Measurements from ENCODE around the gene SNN.

SNN gene

GRCh38 chr16:11669380-11670146 lies 1.3 kb downstream of the SNN start:
- Histone ChIP-seq H3K4ac (ENCODE audit: low read depth, low read length) (peak overlapping the region; percentile 87), H4K8ac (ENCODE audit: low read depth, low read length) (peak overlapping the region; percentile 66), H3K23ac (ENCODE audit: low read length) (no peak overlapping the region), H2AFZ (ENCODE audit: insufficient read depth, low read length, poor library complexity) (no peak overlapping the region), H2BK120ac (ENCODE audit: insufficient read depth, low read length, poor library complexity) (no peak overlapping the region), H2BK5ac (ENCODE audit: low read depth, low read length, poor library complexity) (no peak overlapping the region), H3K4me2 (ENCODE audit: low read length) (peak overlapping the region; percentile 91), H3K18ac (ENCODE audit: low read length) (peak overlapping the region; percentile 85), H3K79me1 (ENCODE audit: low read length) (peaks cover 8% of the 10 kb centered on the region), H3K14ac (ENCODE audit: low read length) (peak overlapping the region; percentile 83), H2BK12ac (ENCODE audit: low read length) (no peak overlapping the region), H3K9ac (ENCODE audit: low read length) (peak overlapping the region; percentile 93), H4K91ac (ENCODE audit: low read depth, low read length) (peak overlapping the region; percentile 84), H3K79me2 (ENCODE audit: control insufficient read depth, insufficient read depth, low read length, poor library complexity) (peaks cover 13% of the 10 kb centered on the region), H3K36me3 (ENCODE audit: control insufficient read depth in 1 of 2, insufficient read depth in 2 of 2, low read length in 2 of 2) (peaks cover 2 to 7% of the 10 kb centered on the region in 2 experiments), H3K4me3 (ENCODE audit: low read depth, low read length) (peak overlapping the region; percentile 90), H3K27me3 (ENCODE audit: insufficient read depth, low read length) (no peaks in the 10 kb centered on the region), H3K9me3 (ENCODE audit: insufficient read depth, low read depth, low read length) (peaks cover 6% of the 10 kb centered on the region), H2AK5ac (ENCODE audit: low read length) (no peak overlapping the region), H3K4me1 (ENCODE audit: control insufficient read depth in 1 of 2, insufficient read depth in 2 of 2, low read length in 2 of 2) (peaks cover 27 to 35% of the 10 kb centered on the region in 2 experiments), H4K12ac (ENCODE audit: low read depth, low read length) (no peak overlapping the region), H3K27ac (ENCODE audit: low read depth, low read length) (no peak overlapping the region)
- peak; percentile 71 to 83 for DNase-seq
- no CpG with 5 or more reads among the region's 22 CpGs for WGBS (ENCODE audit: extremely low coverage, insufficient coverage, insufficient read length)

GRCh38 chr16:11670171-11671131 lies 2.2 kb downstream of the SNN start:
- peaks cover 31 to 39% of the 10 kb centered on the region in 2 experiments for H3K4me1 ChIP-seq (ENCODE audit: control insufficient read depth in 1 of 2, insufficient read depth in 2 of 2, low read length in 2 of 2)
- H2AFZ ChIP-seq (ENCODE audit: insufficient read depth, low read length, poor library complexity) = no peak overlapping the region
- H4K91ac ChIP-seq (ENCODE audit: low read depth, low read length) = no peak overlapping the region
- H2BK12ac ChIP-seq (ENCODE audit: low read length) = no peak overlapping the region
- DNase-seq = no peak
- H3K14ac ChIP-seq (ENCODE audit: low read length) = no peak overlapping the region
- no peak overlapping the region for H3K27ac ChIP-seq (ENCODE audit: low read depth, low read length)
- H2BK5ac ChIP-seq (ENCODE audit: low read depth, low read length, poor library complexity) = no peak overlapping the region
- no peak overlapping the region for H4K12ac ChIP-seq (ENCODE audit: low read depth, low read length)
- peaks cover 2 to 7% of the 10 kb centered on the region in 2 experiments for H3K36me3 ChIP-seq (ENCODE audit: control insufficient read depth in 1 of 2, insufficient read depth in 2 of 2, low read length in 2 of 2)
- H3K18ac ChIP-seq (ENCODE audit: low read length) = peak overlapping the region; percentile 26
- H3K4me3 ChIP-seq (ENCODE audit: low read depth, low read length) = no peak overlapping the region
- H3K4ac ChIP-seq (ENCODE audit: low read depth, low read length) = peak overlapping the region; percentile 39
- H3K27me3 ChIP-seq (ENCODE audit: insufficient read depth, low read length) = no peaks in the 10 kb centered on the region
- no peak overlapping the region for H2AK5ac ChIP-seq (ENCODE audit: low read length)
- peak overlapping the region; percentile 91 for H3K4me2 ChIP-seq (ENCODE audit: low read length)
- no peak overlapping the region for H2BK120ac ChIP-seq (ENCODE audit: insufficient read depth, low read length, poor library complexity)
- H3K23ac ChIP-seq (ENCODE audit: low read length) = no peak overlapping the region
- H4K8ac ChIP-seq (ENCODE audit: low read depth, low read length) = no peak overlapping the region
- H3K79me1 ChIP-seq (ENCODE audit: low read length) = peaks cover 8% of the 10 kb centered on the region
- WGBS (ENCODE audit: extremely low coverage, insufficient coverage, insufficient read length) = no CpG with 5 or more reads among the region's 27 CpGs
- peaks cover 15% of the 10 kb centered on the region for H3K79me2 ChIP-seq (ENCODE audit: control insufficient read depth, insufficient read depth, low read length, poor library complexity)
- peaks cover 6% of the 10 kb centered on the region for H3K9me3 ChIP-seq (ENCODE audit: insufficient read depth, low read depth, low read length)
- H3K9ac ChIP-seq (ENCODE audit: low read length) = no peak overlapping the region

GRCh38 chr16:11671271-11671670 lies 3.0 kb downstream of the SNN start:
- Histone ChIP-seq H3K18ac (ENCODE audit: low read length) (no peak overlapping the region), H2BK120ac (ENCODE audit: insufficient read depth, low read length, poor library complexity) (no peak overlapping the region), H3K9ac (ENCODE audit: low read length) (no peak overlapping the region), H4K91ac (ENCODE audit: low read depth, low read length) (no peak overlapping the region), H2BK12ac (ENCODE audit: low read length) (no peak overlapping the region), H2BK5ac (ENCODE audit: low read depth, low read length, poor library complexity) (no peak overlapping the region), H2AFZ (ENCODE audit: insufficient read depth, low read length, poor library complexity) (no peak overlapping the region), H3K4ac (ENCODE audit: low read depth, low read length) (no peak overlapping the region), H3K4me3 (ENCODE audit: low read depth, low read length) (no peak overlapping the region), H3K36me3 (ENCODE audit: control insufficient read depth in 1 of 2, insufficient read depth in 2 of 2, low read length in 2 of 2) (peaks cover 7 to 15% of the 10 kb centered on the region in 2 experiments), H3K27me3 (ENCODE audit: insufficient read depth, low read length) (no peaks in the 10 kb centered on the region), H3K23ac (ENCODE audit: low read length) (no peak overlapping the region), H3K27ac (ENCODE audit: low read depth, low read length) (no peak overlapping the region), H4K8ac (ENCODE audit: low read depth, low read length) (no peak overlapping the region), H3K4me1 (ENCODE audit: control insufficient read depth in 1 of 2, insufficient read depth in 2 of 2, low read length in 2 of 2) (peaks cover 37 to 47% of the 10 kb centered on the region in 2 experiments), H3K4me2 (ENCODE audit: low read length) (no peak overlapping the region), H3K14ac (ENCODE audit: low read length) (no peak overlapping the region), H3K79me1 (ENCODE audit: low read length) (peaks cover 8% of the 10 kb centered on the region), H3K9me3 (ENCODE audit: insufficient read depth, low read depth, low read length) (peaks cover 6% of the 10 kb centered on the region), H3K79me2 (ENCODE audit: control insufficient read depth, insufficient read depth, low read length, poor library complexity) (peaks cover 15% of the 10 kb centered on the region), H2AK5ac (ENCODE audit: low read length) (no peak overlapping the region), H4K12ac (ENCODE audit: low read depth, low read length) (no peak overlapping the region)
- DNase-seq = no peak
- WGBS (ENCODE audit: extremely low coverage, insufficient coverage, insufficient read length) = no CpG with 5 or more reads among the region's 2 CpGs

- Histone ChIP-seq H3K23ac (ENCODE audit: low read length) (no peak overlapping the region), H3K79me1 (ENCODE audit: low read length) (peaks cover 8% of the 10 kb centered on the region), H3K27me3 (ENCODE audit: insufficient read depth, low read length) (no peaks in the 10 kb centered on the region), H4K12ac (ENCODE audit: low read depth, low read length) (no peak overlapping the region), H2BK12ac (ENCODE audit: low read length) (no peak overlapping the region), H4K91ac (ENCODE audit: low read depth, low read length) (no peak overlapping the region), H3K27ac (ENCODE audit: low read depth, low read length) (no peak overlapping the region), H2BK5ac (ENCODE audit: low read depth, low read length, poor library complexity) (no peak overlapping the region), H2AFZ (ENCODE audit: insufficient read depth, low read length, poor library complexity) (no peak overlapping the region), H3K36me3 (ENCODE audit: control insufficient read depth in 1 of 2, insufficient read depth in 2 of 2, low read length in 2 of 2) (peaks cover 11 to 18% of the 10 kb centered on the region in 2 experiments), H3K4me2 (ENCODE audit: low read length) (no peak overlapping the region), H3K9me3 (ENCODE audit: insufficient read depth, low read depth, low read length) (peaks cover 6% of the 10 kb centered on the region), H2BK120ac (ENCODE audit: insufficient read depth, low read length, poor library complexity) (no peak overlapping the region), H3K4me3 (ENCODE audit: low read depth, low read length) (no peak overlapping the region), H3K14ac (ENCODE audit: low read length) (no peak overlapping the region), H3K4ac (ENCODE audit: low read depth, low read length) (peak overlapping the region; percentile 31), H3K79me2 (ENCODE audit: control insufficient read depth, insufficient read depth, low read length, poor library complexity) (peaks cover 15% of the 10 kb centered on the region), H3K9ac (ENCODE audit: low read length) (no peak overlapping the region), H3K18ac (ENCODE audit: low read length) (no peak overlapping the region), H4K8ac (ENCODE audit: low read depth, low read length) (no peak overlapping the region), H2AK5ac (ENCODE audit: low read length) (no peak overlapping the region), H3K4me1 (ENCODE audit: control insufficient read depth in 1 of 2, insufficient read depth in 2 of 2, low read length in 2 of 2) (peaks cover 39 to 48% of the 10 kb centered on the region in 2 experiments)
- no peak for DNase-seq
- no CpG with 5 or more reads among the region's 8 CpGs for WGBS (ENCODE audit: extremely low coverage, insufficient coverage, insufficient read length)
These were observed 3.4 kb downstream of the SNN start for GRCh38 chr16:11671676-11672075.

All from trophoblast cell (in vitro differentiated cells and primary cell).